Psoas muscle (tissue), 8 donors: ENCODE results near the gene RNF135. TPM values are rescaled to one million over a fixed set of nuclear protein-coding genes. Genes with fewer than 3 reads are reported as not detected.

ENCODE experiments used
- ATAC-seq, 4 donors: fragments of 200-7000 bp; cut with Tn5 transposase; one replicate each; pipeline ENCODE4 v1.9.1; 2020; ENCODE audit warnings: moderate library complexity in 3 of 4, mild to moderate bottlenecking in 2 of 4
- DNase-seq, 2 donors: peaks; one replicate each; pipeline ENCODE4 v3.0.0-alpha.2; 2020
- H3K27ac ChIP-seq: fragments of 200-600 bp; one replicate; pipeline ENCODE4 v1.8.0; 2022
- H3K27me3 ChIP-seq, 3 donors: fragments of 200-600 bp in 1 of 3; one replicate each; pipeline versions ENCODE4 v1.6.1 to v1.8.0; 2013 to 2022; ENCODE audit warnings: low read length in 2 of 3, mild to moderate bottlenecking in 2 of 3, moderate library complexity in 1 of 3; ENCODE audit not compliant: insufficient read depth in 3 of 3
- H3K36me3 ChIP-seq, 2 donors: fragments of 200-600 bp in 1 of 2; one replicate each; pipeline versions ENCODE4 v1.6.1 to v1.8.0; 2013 to 2022; ENCODE audit warnings: low read depth in 1 of 2, mild to moderate bottlenecking in 1 of 2, moderate library complexity in 1 of 2; ENCODE audit not compliant: insufficient read depth in 1 of 2
- H3K4me1 ChIP-seq: fragments of 200-600 bp; one replicate; pipeline ENCODE4 v1.8.0; 2022
- H3K4me3 ChIP-seq: fragments of 200-600 bp; one replicate; pipeline ENCODE4 v1.8.0; 2022; ENCODE audit warnings: mild to moderate bottlenecking
- H3K9me3 ChIP-seq: fragments of 200-600 bp; one replicate; pipeline ENCODE4 v1.8.0; 2022
- WGBS, 3 donors: extraction: QIAGEN DNeasy Blood & Tissue Kit; methylation state at CpG; one replicate each; pipeline versions ENCODE4 v1.1.6 to v1.1.7; 2013; 5-methylcytosine and 5-hydroxymethylcytosine counted together
- intact Hi-C, 2 donors: fragments of 100-400 bp; cut with DNase I; formaldehyde crosslinking; loops; one replicate each; pipeline versions ENCODE4 v1.11.0 to v1.14.2; 2022
- polyA plus RNA-seq, 3 donors: library from polyadenylated mRNA; stranded (reverse); fragments of 200-250 nt; gene quantifications; one replicate each; pipeline ENCODE4 v1.2.3, GENCODE V29; 2013
- total RNA-seq, 4 donors: library from RNA; stranded (reverse); fragmentation: NEBNext Ultra II Directional in 2 of 4; extraction: Animal tissue kit (Norgen Biotek cat#: 25700) in 2 of 4; gene quantifications; one replicate each; pipeline versions ENCODE4 v1.2.1 to v1.2.4, GENCODE V29; 2021 to 2023
- TF ChIP-seq, protein P1 (sequence below): fragments of 200-600 bp; IDR thresholded peaks from one replicate; pipeline ENCODE4 v1.8.0; 2022; ENCODE audit warnings: antibody characterized with exemption
- donor health status: healthy with polysubstance abuse.
- donor health status: DM: no; HTN: no; CAD: no; lungs with moderate emphysema.
- donor health status: Bipolar disorder and iron deficiency.
- donor health status: healthy.
- donor health status: DM: yes; HTN: yes; CAD: no.
- donor health status: DM: no; HTN: no; CAD: no.
- donor health status: DM: no; HTN: no; CAD: no.
- donor health status: DM: yes; HTN: yes; CAD: no.

The RNF135 gene
- total and polyA plus RNA-seq, 7 donors: 2.4 to 7.3 (median 5.8) TPM

DNA sequence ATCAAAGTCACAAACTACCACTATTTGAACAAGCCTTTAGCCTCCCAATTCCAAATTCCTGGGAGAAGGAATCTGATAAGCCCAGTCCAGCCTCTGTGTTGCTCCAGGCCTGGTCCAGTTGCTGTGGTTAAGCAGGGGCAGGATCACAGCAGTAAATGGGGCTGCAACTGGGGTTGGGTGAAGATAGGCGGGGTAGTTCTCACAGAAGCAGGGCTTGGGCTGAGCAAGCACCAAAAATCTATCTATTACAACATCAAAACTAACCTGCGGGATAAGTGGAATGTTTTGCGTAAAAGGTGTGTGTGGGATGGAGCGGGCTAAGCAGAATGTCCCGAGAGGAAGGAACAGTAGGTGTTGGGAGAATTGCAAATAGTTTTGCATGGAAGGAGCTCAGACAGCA, 23.0 kb upstream of the RNF135 start:
- WGBS, 3 donors: 94 to 96% (median 95%) methylated on average over 5 of the region's 5 CpGs
- DNase-seq (peak in 1 of 2 donors; percentile 9), ATAC-seq (no peak)
- H3K9me3 ChIP-seq: no peaks in the 10 kb centered on the region
- no peak overlapping the region for H3K4me3 ChIP-seq
- TF ChIP-seq, protein P1, sequence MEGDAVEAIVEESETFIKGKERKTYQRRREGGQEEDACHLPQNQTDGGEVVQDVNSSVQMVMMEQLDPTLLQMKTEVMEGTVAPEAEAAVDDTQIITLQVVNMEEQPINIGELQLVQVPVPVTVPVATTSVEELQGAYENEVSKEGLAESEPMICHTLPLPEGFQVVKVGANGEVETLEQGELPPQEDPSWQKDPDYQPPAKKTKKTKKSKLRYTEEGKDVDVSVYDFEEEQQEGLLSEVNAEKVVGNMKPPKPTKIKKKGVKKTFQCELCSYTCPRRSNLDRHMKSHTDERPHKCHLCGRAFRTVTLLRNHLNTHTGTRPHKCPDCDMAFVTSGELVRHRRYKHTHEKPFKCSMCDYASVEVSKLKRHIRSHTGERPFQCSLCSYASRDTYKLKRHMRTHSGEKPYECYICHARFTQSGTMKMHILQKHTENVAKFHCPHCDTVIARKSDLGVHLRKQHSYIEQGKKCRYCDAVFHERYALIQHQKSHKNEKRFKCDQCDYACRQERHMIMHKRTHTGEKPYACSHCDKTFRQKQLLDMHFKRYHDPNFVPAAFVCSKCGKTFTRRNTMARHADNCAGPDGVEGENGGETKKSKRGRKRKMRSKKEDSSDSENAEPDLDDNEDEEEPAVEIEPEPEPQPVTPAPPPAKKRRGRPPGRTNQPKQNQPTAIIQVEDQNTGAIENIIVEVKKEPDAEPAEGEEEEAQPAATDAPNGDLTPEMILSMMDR: no peak
- no peak overlapping the region for H3K27ac ChIP-seq
- no peaks in the 10 kb centered on the region for H3K36me3 ChIP-seq
- H3K27me3 ChIP-seq: no peaks in the 10 kb centered on the region
- H3K4me1 ChIP-seq: no peaks in the 10 kb centered on the region
- intact Hi-C loops: no loop called here

DNA sequence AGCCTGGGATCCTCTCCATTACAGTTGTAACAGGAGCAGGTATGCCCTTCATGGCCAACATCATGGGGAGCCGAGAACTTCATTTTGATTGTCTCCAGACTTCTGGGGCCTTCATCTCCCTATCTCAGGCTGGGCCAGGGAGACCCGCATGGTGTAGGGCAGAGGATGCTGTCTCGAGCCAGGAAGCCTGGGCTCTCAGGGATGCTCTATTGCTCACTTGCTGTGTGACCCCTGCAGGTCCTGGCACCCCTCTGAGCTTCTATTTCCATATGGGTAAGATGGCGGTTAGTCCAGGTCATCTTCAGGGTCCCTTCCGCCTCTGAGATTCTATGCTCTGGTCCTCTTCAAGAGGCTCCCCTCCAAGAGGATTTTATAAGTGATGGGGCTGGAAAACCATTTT, 20.6 kb upstream of the RNF135 start:
- DNase-seq: peak in 1 of 2 donors; percentile 34
- Histone ChIP-seq H3K36me3 (no peaks in the 10 kb centered on the region), H3K4me1 (no peaks in the 10 kb centered on the region), H3K27me3 (no peaks in the 10 kb centered on the region), H3K27ac (peak overlapping the region; percentile 11), H3K4me3 (no peak overlapping the region), H3K9me3 (no peaks in the 10 kb centered on the region)
- no peak for ATAC-seq
- WGBS, 3 donors: 90 to 91% (median 91%) methylated on average over 5 of the region's 5 CpGs
- intact Hi-C loops: no loop called here
- TF ChIP-seq, protein P1: no peak

DNA sequence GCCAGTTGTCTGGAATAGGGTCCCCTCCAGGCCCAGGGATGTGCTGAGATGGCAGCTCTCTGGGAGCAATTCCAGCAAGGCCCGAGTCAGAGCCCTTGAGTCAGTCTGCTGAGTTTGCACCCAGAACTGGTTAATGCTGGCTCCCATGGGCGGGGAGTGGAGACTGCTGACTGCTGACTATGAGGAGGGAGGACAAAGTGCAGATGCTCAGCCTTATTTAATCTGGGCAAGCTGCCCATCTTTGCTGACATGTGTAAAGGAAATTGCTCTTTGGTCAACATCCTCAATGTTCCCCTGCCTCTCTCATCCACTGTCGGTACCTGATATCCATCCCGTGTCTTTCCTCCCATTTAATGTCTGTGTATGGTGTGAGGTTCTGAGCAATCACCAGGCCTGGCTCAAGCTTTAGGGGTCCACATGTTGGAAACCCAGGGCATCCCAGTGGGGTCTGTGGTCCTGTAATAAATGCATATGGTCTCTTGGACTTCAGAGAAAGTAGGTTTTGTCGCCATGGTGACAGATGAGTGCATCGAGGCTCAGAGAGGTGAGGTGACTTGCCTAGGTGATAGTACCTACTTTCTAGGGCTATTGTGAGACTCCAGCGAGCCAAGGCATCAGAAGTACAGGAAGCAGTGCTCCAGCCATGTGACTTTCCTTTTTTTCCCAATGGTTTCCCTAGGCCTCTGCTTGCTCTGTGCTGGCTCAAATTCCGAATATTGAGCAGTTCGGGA, 20.0 kb upstream of the RNF135 start:
- no peak overlapping the region for H3K4me3 ChIP-seq
- no peak overlapping the region for H3K27ac ChIP-seq
- H3K36me3 ChIP-seq: no peaks in the 10 kb centered on the region
- DNase-seq (peak; percentile 57 to 75), ATAC-seq (peak in 3 of 4 donors; percentile 55 to 61 (median 57))
- 58 to 69% (median 67%) methylated on average over 9 of the region's 9 CpGs for WGBS, 3 donors
- H3K27me3 ChIP-seq: no peaks in the 10 kb centered on the region
- no peaks in the 10 kb centered on the region for H3K9me3 ChIP-seq
- no peaks in the 10 kb centered on the region for H3K4me1 ChIP-seq
- intact Hi-C loops: no loop called here
- TF ChIP-seq, protein P1: no peak

DNA sequence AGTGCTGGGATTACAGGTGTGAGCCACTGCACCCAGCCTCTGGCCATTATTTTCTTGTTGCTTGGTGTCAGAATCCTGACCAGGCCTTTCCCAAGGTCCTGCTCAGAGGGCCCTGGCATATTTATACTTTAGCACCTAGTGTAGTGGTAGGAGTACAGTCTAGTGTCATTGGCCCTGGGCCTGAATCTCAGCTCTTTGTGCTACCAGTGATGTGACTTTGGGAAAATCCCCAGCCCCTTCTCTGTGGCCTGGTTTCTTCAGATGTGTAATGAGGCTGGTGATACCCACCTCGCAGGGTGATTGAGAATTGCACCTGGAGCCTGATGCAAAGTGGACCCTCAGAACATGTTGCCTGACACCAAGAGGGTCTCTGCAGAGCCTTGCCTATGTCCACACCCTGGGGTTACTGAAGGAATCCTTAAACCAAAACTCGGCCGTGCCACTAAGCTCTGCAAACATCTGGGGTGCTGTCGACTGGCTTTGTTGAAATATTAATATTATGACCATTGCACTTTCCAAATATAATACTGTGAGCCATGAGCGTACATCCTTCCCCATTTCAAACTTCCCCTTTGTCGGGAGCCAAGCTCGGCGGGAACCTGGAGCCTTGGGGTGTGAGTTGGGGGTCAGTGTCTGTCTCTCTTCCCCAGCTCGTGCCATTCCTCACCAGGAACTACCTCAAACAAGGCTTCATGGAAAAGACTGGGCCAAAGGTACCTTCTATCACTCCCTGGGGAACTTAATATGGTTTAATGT, 18.0 kb upstream of the RNF135 start:
- TF ChIP-seq, protein P1: no peak
- Histone ChIP-seq H3K4me1 (no peaks in the 10 kb centered on the region), H3K27ac (no peak overlapping the region), H3K36me3 (no peaks in the 10 kb centered on the region), H3K9me3 (no peaks in the 10 kb centered on the region), H3K4me3 (no peak overlapping the region), H3K27me3 (no peaks in the 10 kb centered on the region)
- intact Hi-C loops: no loop called here
- peak in 1 of 2 donors; percentile 36 for DNase-seq
- WGBS, 3 donors: 83 to 89% (median 85%) methylated on average over 9 of the region's 9 CpGs
- ATAC-seq: peak in 1 of 4 donors; percentile 33
